B cell (primary cell): ENCODE data around the gene NUMBL.

Source experiments
- CTCF ChIP-seq: fragments of 200-600 bp; IDR thresholded peaks from one replicate; pipeline ENCODE4 v1.8.0; 2022; ENCODE audit warnings: antibody characterized with exemption, mild to moderate bottlenecking
- EZH2 ChIP-seq: IDR thresholded peaks from 2 replicates; pipeline ENCODE4 v1.6.1; 2012; ENCODE audit warnings: borderline replicate concordance, low read depth, mild to moderate bottlenecking, moderate library complexity, low read length; ENCODE audit not compliant: insufficient read depth, poor library complexity, severe bottlenecking

DNA sequence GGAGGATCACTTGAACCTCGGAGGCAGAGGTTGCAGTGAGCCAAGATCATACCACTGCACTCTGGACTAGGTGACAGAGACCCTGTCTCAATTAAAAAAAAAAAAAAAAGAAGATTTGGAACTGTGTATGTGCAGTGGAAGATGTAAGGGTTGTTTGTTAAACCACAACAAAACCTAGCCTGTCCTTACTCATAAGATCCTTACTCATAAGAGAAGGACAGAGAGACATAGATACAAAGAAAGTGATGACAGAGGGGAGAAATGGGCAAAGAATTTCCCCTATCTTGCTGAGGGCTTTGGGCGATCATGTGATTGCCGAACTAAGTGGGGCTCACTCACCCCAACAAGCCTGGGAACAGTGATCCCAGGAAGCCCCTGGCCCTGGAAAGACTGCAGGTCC lies 34.4 kb upstream of the NUMBL start:
- TF ChIP-seq CTCF, result no peak
- TF ChIP-seq EZH2, result no peak
